ENCODE measurements around the gene ZNF263. TPM values are rescaled to one million over a fixed set of nuclear protein-coding genes. Genes with fewer than 3 reads are reported as not detected.

ZNF263 gene
- total and polyA plus RNA-seq, 10 of the 15 experiments (the other 5 are each of a cell fraction or from before 2014, with no cell fraction given): 4.7 to 45.6 (median 24.5) TPM

DNA sequence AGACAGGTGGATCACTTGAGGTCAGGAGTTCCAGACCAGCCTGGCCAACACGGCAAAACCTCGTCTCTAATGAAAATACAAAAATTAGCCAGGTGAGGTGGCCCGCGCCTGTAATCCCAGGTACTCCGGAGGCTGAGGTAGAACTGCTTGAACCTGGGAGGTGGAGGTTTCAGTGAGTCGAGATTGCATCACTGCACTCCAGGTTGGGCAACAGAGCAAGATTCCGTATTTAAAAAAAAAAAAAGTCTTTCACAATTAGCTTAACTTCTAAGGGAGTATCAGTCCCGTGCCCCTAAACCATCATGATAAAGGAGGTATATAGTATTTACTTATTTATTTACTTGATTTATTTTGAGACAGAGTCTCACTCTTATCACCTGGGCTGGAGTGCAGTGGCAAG is 23.5 kb upstream of the ZNF263 start (continued):
- TF ChIP-seq SREBF2 (IDR thresholded peaks at IDR 0.05; ENCODE audit: low read length): no peak
- no peak for TF ChIP-seq ZZZ3 (IDR thresholded peaks at IDR 0.05; ENCODE audit: control insufficient read depth, insufficient read length, low read depth)

GRCh38 chr16:3262517-3262916 is 20.8 kb upstream of the ZNF263 start:
- SMC1A ChIA-PET (ENCODE audit: uncharacterized antibody, unreplicated experiment): interaction anchor here (0.7 kb wide), 1 partner anchor 235 kb away, joined by 3 read pairs; no protein-coding TSS in a partner anchor
- intact Hi-C loops (cut with micrococcal nuclease; ENCODE audit: unreplicated experiment): loop anchor here (5.0 to 10.0 kb wide), 2 partner anchors 108 to 240 kb away; partner anchors contain the start of gene CLUAP1
- 96% methylated on average over 4 of the region's 4 CpGs for WGBS (ENCODE audit: insufficient coverage, insufficient replicate concordance, low lambda C conversion rate, missing lambda C conversion rate)
- no peak overlapping the region for H3K4me2 ChIP-seq (ENCODE audit: control insufficient read depth, insufficient read depth)
- H3K4me1 ChIP-seq (ENCODE audit: control insufficient read depth, insufficient read depth, low read length): peaks cover 8% of the 10 kb centered on the region; the same call in 1 of the 2 replicates
- RAD21 ChIA-PET (ENCODE audit: unreplicated experiment): no interaction called here
- no peak overlapping the region for H3K4me3 ChIP-seq
- no peaks in the 10 kb centered on the region for H3K79me2 ChIP-seq (ENCODE audit: control insufficient read depth, insufficient read depth, low read length)
- no peaks in the 10 kb centered on the region for H3K27me3 ChIP-seq (replicated peaks in 1 of 2; ENCODE audit: control insufficient read depth in 2 of 2, insufficient read depth in 2 of 2, low read length in 1 of 2)
- no peak for DNase-seq (ENCODE audit: low read depth, low spot score)
- no peak overlapping the region for H3K27ac ChIP-seq (ENCODE audit: control insufficient read depth, insufficient read depth)
- TF ChIP-seq CHD4 (IDR thresholded peaks at IDR 0.05) (no peak), HDAC6 (IDR thresholded peaks at IDR 0.05; ENCODE audit: unreplicated experiment) (no peak), CHD1 (IDR thresholded peaks at IDR 0.05; ENCODE audit: low read depth, low read length) (no peak), FOS (IDR thresholded peaks at IDR 0.05; ENCODE audit: borderline replicate concordance, extremely low read depth, insufficient read length) (no peak), EGR1 (IDR thresholded peaks at IDR 0.05; ENCODE audit: borderline replicate concordance in 1 of 2, low read depth in 2 of 2, low read length in 2 of 2) (no peak), WRNIP1 (IDR thresholded peaks at IDR 0.05; ENCODE audit: borderline replicate concordance, low read depth, low read length) (no peak), ASH2L (IDR thresholded peaks at IDR 0.05; ENCODE audit: borderline replicate concordance, low read depth) (no peak), LARP7 (IDR thresholded peaks at IDR 0.05) (no peak), KAT2A (conservative IDR thresholded peaks at IDR 0.05; ENCODE audit: control insufficient read depth, low read depth, low read length) (no peak), RFX5 (IDR thresholded peaks at IDR 0.05; ENCODE audit: low read depth, low read length) (no peak), BRCA1 (IDR thresholded peaks at IDR 0.05; ENCODE audit: low read depth, low read length) (no peak), FOXK2 (IDR thresholded peaks at IDR 0.05) (no peak), NBN (IDR thresholded peaks at IDR 0.05) (no peak), ZNF217 (IDR thresholded peaks at IDR 0.05) (no peak), BCLAF1 (IDR thresholded peaks at IDR 0.05) (no peak), TARDBP (IDR thresholded peaks at IDR 0.05; ENCODE audit: borderline replicate concordance) (no peak), NRF1 (conservative IDR thresholded peaks at IDR 0.05; ENCODE audit: low read depth, low read length) (no peak)
- TF ChIP-seq, protein P1, sequence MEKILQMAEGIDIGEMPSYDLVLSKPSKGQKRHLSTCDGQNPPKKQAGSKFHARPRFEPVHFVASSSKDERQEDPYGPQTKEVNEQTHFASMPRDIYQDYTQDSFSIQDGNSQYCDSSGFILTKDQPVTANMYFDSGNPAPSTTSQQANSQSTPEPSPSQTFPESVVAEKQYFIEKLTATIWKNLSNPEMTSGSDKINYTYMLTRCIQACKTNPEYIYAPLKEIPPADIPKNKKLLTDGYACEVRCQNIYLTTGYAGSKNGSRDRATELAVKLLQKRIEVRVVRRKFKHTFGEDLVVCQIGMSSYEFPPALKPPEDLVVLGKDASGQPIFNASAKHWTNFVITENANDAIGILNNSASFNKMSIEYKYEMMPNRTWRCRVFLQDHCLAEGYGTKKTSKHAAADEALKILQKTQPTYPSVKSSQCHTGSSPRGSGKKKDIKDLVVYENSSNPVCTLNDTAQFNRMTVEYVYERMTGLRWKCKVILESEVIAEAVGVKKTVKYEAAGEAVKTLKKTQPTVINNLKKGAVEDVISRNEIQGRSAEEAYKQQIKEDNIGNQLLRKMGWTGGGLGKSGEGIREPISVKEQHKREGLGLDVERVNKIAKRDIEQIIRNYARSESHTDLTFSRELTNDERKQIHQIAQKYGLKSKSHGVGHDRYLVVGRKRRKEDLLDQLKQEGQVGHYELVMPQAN (conservative IDR thresholded peaks at IDR 0.05): no peak
- no peak for FAIRE-seq
- H3K9ac ChIP-seq (ENCODE audit: control insufficient read depth, insufficient read depth, low read length): no peak overlapping the region
- CTCF ChIA-PET: no interaction called here
- POLR2A ChIA-PET: interaction anchor here (2.2 kb wide), 1 partner anchor 21 kb away, joined by 10 read pairs; the partner anchor contains the start of gene ZNF263
- in situ Hi-C loops (cut with MboI): no loop called here
- H4K20me1 ChIP-seq (ENCODE audit: control insufficient read depth, insufficient read depth): no peaks in the 10 kb centered on the region
- no peak overlapping the region for H2AFZ ChIP-seq (ENCODE audit: control insufficient read depth, low read depth, low read length)
- H3K9me3 ChIP-seq (replicated peaks; ENCODE audit: control insufficient read depth, insufficient read depth, low read length): peaks cover 3% of the 10 kb centered on the region; the same call in 2 of the 3 replicates
- no peaks in the 10 kb centered on the region for H3K36me3 ChIP-seq (ENCODE audit: control insufficient read depth in 2 of 2, insufficient read depth in 2 of 2, low read length in 1 of 2)
- no TSS peak for BruUV-seq (replicated peaks)
- ATAC-seq: no peak
